ENCODE data around the gene ACAP1.

ACAP1 gene

GRCh38 chr17:7392696-7393612, 56.6 kb downstream of the ACAP1 start:
- no peak for DNase-seq

DNA sequence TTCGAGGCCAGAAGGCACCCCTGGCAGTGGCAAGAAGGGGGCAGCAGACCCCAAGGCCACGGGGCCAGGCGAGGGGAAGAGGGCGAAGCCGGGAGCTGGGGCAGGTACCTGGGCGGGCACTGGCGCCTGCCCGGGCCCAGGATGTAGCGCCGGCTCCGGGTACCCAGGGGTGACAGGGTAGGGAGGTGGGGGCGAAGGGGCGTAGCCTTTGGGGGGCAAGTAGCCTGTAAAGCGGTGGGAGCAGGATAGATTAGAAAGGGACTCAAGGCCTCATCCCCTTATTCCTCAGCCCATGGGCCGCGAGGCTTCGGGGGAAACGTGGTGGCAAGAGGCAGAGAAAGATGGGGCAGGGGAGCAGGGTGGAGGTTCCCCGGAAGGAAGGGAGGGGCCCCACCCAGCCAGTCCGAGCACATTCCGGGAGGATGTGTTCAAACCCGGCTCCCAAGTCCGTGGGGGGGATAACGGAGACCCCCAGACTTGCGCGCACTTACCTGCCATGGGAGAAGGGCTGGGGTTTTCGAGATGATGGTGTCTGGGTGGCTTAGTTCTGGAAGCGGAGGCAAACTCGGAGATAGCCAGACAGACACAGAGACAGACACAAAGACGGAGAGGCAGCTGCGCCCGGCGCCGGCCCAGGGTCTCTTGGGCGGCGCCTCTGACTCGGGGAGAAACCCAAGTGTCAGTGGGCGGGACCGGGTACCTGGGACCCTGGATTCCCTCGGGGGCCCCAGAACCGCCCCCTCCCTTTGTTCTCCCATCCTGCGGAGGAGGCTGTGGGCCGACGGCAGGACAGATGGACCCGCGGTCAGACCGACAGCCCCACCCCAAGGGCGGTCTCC, 57.5 kb downstream of the ACAP1 start:
- no peak for DNase-seq

GRCh38 chr17:7394452-7395191, 58.3 kb downstream of the ACAP1 start, which contains the start of gene PLSCR3:
PLSCR3 (minus strand) TSS chr17:7394525; CDS start chr17:7394110, 415 bp downstream.
- DNase-seq = no peak

DNA sequence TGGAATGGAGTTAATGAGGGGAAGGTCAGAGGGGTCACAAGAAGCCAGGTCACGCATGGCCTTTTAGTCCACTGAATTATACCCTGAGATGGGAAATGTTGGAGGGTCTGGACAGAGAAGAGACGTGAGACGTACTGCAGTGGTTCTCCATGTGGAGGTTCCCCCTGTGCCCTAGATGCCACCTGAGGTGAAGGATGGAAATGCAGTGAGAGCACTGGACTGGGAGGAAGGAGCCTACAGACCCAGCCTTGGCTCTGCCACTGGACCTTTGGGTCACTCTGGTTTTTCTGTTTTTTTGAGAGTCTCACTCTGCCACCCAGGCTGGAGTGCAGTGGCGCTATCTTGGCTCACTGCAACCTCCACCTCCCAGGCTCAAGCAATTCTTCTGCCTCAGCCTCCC, 59.8 kb downstream of the ACAP1 start:
- no peak for DNase-seq

- no peak for DNase-seq
Measured at GRCh38 chr17:7398612-7399011, 62.3 kb downstream of the ACAP1 start.
